ENCODE measurements around the gene RCAN2. TPM values are rescaled to one million over a fixed set of nuclear protein-coding genes. Genes with fewer than 3 reads are reported as not detected.

The RCAN2 gene
- total and polyA plus RNA-seq, 4 donors: 4.5 to 16.7 (median 4.8) TPM

GRCh38 chr6:46393940-46394337 is 97.3 kb downstream of the RCAN2 start:
- ATAC-seq (ENCODE audit: insufficient read depth, low FRiP score) (no peak), DNase-seq (no peak)
- Histone ChIP-seq H3K9ac (ENCODE audit: insufficient read depth in 1 of 2, low read length in 2 of 2) (no peak overlapping the region), H3K27ac (ENCODE audit: low read depth in 1 of 2, low read length in 1 of 2) (no peak overlapping the region), H3K4me3 (no peak overlapping the region), H3K36me3 (ENCODE audit: control insufficient read depth in 4 of 4, insufficient read depth in 4 of 4, low read length in 4 of 4) (no peaks in the 10 kb centered on the region), H3K9me3 (ENCODE audit: control insufficient read depth in 4 of 4, insufficient read depth in 3 of 4, low read length in 3 of 4) (peaks cover 0 to 2% (median 0%) of the 10 kb centered on the region in 4 donors), H3K27me3 (ENCODE audit: control insufficient read depth in 3 of 3, insufficient read depth in 3 of 3, low read length in 2 of 3) (no peaks in the 10 kb centered on the region), H3K4me1 (ENCODE audit: control insufficient read depth in 5 of 5, insufficient read depth in 5 of 5, low read length in 5 of 5) (peaks cover 0 to 13% (median 0%) of the 10 kb centered on the region in 5 donors)
- 78 to 84% methylated on average over 5 of the region's 5 CpGs for WGBS, 2 donors
- no peak for TF ChIP-seq CTCF (IDR thresholded peaks at IDR 0.05; ENCODE audit: control extremely low read depth, extremely low read depth)

GRCh38 chr6:46393161-46393939 is 97.9 kb downstream of the RCAN2 start:
- ATAC-seq (ENCODE audit: insufficient read depth, low FRiP score) (no peak), DNase-seq (no peak)
- TF ChIP-seq CTCF (IDR thresholded peaks at IDR 0.05; ENCODE audit: control extremely low read depth, extremely low read depth): no peak
- WGBS, 2 donors: 85 to 89% methylated on average over 2 of the region's 2 CpGs
- no peaks in the 10 kb centered on the region for H3K36me3 ChIP-seq (ENCODE audit: control insufficient read depth in 4 of 4, insufficient read depth in 4 of 4, low read length in 4 of 4)
- no peak overlapping the region for H3K4me3 ChIP-seq
- H3K27me3 ChIP-seq (ENCODE audit: control insufficient read depth in 3 of 3, insufficient read depth in 3 of 3, low read length in 2 of 3): no peaks in the 10 kb centered on the region
- H3K9ac ChIP-seq (ENCODE audit: insufficient read depth in 1 of 2, low read length in 2 of 2): no peak overlapping the region
- H3K9me3 ChIP-seq (ENCODE audit: control insufficient read depth in 4 of 4, insufficient read depth in 3 of 4, low read length in 3 of 4): peaks cover 0 to 2% (median 0%) of the 10 kb centered on the region in 4 donors
- H3K27ac ChIP-seq (ENCODE audit: low read depth in 1 of 2, low read length in 1 of 2): no peak overlapping the region
- peaks cover 0 to 13% (median 0%) of the 10 kb centered on the region in 5 donors for H3K4me1 ChIP-seq (ENCODE audit: control insufficient read depth in 5 of 5, insufficient read depth in 5 of 5, low read length in 5 of 5)

GRCh38 chr6:46392294-46392693 is 99.0 kb downstream of the RCAN2 start:
- DNase-seq (no peak), ATAC-seq (ENCODE audit: insufficient read depth, low FRiP score) (no peak)
- Histone ChIP-seq H3K4me3 (no peak overlapping the region), H3K9ac (ENCODE audit: insufficient read depth in 1 of 2, low read length in 2 of 2) (no peak overlapping the region), H3K27ac (ENCODE audit: low read depth in 1 of 2, low read length in 1 of 2) (no peak overlapping the region), H3K4me1 (ENCODE audit: control insufficient read depth in 5 of 5, insufficient read depth in 5 of 5, low read length in 5 of 5) (peaks cover 0 to 13% (median 0%) of the 10 kb centered on the region in 5 donors), H3K9me3 (ENCODE audit: control insufficient read depth in 4 of 4, insufficient read depth in 3 of 4, low read length in 3 of 4) (peaks cover 0 to 2% (median 0%) of the 10 kb centered on the region in 4 donors), H3K27me3 (ENCODE audit: control insufficient read depth in 3 of 3, insufficient read depth in 3 of 3, low read length in 2 of 3) (no peaks in the 10 kb centered on the region), H3K36me3 (ENCODE audit: control insufficient read depth in 4 of 4, insufficient read depth in 4 of 4, low read length in 4 of 4) (no peaks in the 10 kb centered on the region)
- WGBS, 2 donors: 80 to 86% methylated on average over 1 of the region's 1 CpG
- TF ChIP-seq CTCF (IDR thresholded peaks at IDR 0.05; ENCODE audit: control extremely low read depth, extremely low read depth): no peak
